Tibial nerve (tissue), 4 donors: Measurements from ENCODE around the gene TPM1. TPM values are rescaled to one million over a fixed set of nuclear protein-coding genes. Genes with fewer than 3 reads are reported as not detected.

Experiments
- DNase-seq, 2 donors: peaks; one replicate each; pipeline ENCODE4 v3.0.0-alpha.2; 2019; ENCODE audit warnings: low spot score in 2 of 2
- H3K27ac ChIP-seq, 4 donors: fragments of 200-600 bp; sonication (generic) in 3 of 4; one replicate each; pipeline ENCODE4 v1.5.1; 2017 to 2019; ENCODE audit warnings: mild to moderate bottlenecking in 1 of 4
- H3K27me3 ChIP-seq, 2 donors: fragments of 200-600 bp; sonication (generic) in 1 of 2; one replicate each; pipeline versions ENCODE4 v1.5.1 to v1.6.0; 2017 to 2019
- H3K36me3 ChIP-seq, 3 donors: fragments of 200-600 bp; sonication (generic); one replicate each; pipeline ENCODE4 v1.5.1; 2018 to 2019
- H3K4me1 ChIP-seq, 4 donors: fragments of 200-600 bp; sonication (generic) in 3 of 4; one replicate each; pipeline ENCODE4 v1.5.1; 2017 to 2019
- H3K4me3 ChIP-seq, 4 donors: fragments of 200-600 bp; sonication (generic) in 3 of 4; one replicate each; pipeline ENCODE4 v1.5.1; 2017 to 2019; ENCODE audit warnings: mild to moderate bottlenecking in 1 of 4, moderate library complexity in 1 of 4
- H3K9me3 ChIP-seq, 4 donors: fragments of 200-600 bp; sonication (generic) in 3 of 4; one replicate each; pipeline ENCODE4 v1.5.1; 2017 to 2019
- EP300 ChIP-seq, 2 donors: sonication (generic); formaldehyde crosslinking; IDR thresholded peaks; one replicate each; pipeline ENCODE4 v1.6.1; 2017; ENCODE audit warnings: antibody characterized with exemption in 2 of 2, mild to moderate bottlenecking in 1 of 2
- POLR2A ChIP-seq, 2 donors: fragments of 450-650 bp; IDR thresholded peaks; one replicate each; pipeline ENCODE4 v1.6.1; 2017; ENCODE audit warnings: antibody characterized with exemption in 2 of 2, mild to moderate bottlenecking in 2 of 2, moderate library complexity in 2 of 2
- whole genome bisulfite sequencing, 2 donors: methylation state at CpG; one replicate each; pipeline ENCODE4 v1.1.5; 2018; 5-methylcytosine and 5-hydroxymethylcytosine counted together
- total RNA-seq, 4 donors: library from RNA; depleted of rRNA; stranded (reverse); fragments of >200 nt; gene quantifications; one replicate each; pipeline ENCODE4 v1.1.0, GENCODE V29; 2016
- TF ChIP-seq, protein P1 (sequence below), 5 experiments: fragments of 200-600 bp in 3 of 5; fragments of 450-650 bp in 2 of 5; sonication (generic) in 3 of 5; IDR thresholded peaks; one replicate each; pipeline ENCODE4 v1.5.1; 2016 to 2019; ENCODE audit warnings: antibody characterized with exemption in 5 of 5, mild to moderate bottlenecking in 3 of 5, moderate library complexity in 2 of 5

Gene TPM1
- total RNA-seq, 4 donors from 2014 or later: 311 to 468 (median 366) TPM

DNA sequence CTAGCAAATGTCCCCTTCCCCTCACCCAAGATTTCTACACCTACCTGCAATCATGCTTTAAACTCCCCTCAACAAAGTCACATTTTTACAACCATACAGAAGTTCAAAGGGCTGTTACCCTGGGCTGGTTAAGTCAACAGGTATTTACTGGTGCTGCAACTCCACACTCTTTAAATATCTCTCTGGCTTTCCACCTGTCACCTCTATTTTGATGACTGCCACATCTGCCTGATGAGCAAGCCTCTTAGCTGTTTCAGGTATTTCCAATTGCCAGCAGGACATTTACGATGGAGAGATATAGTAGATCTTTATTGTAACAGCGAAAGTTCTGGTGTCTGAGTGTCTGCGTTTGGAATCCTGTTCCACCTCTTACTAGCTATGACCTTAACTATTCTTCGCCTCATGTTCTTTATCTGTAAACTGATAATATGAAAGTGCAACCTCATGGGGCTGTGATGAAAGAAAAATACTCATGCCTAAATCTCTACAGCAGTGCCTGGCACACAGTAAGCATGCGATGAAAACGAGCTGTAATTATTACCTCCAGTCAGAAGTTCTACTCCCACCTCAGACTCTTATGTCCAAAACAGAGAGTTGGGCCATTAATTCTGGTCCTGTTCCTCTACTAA is 44.2 kb upstream of the TPM1 start:
- H3K27me3 ChIP-seq: no peaks in the 10 kb centered on the region
- H3K27ac ChIP-seq: no peak overlapping the region
- DNase-seq: no peak
- WGBS, 2 donors: 92 to 93% methylated on average over 6 of the region's 6 CpGs
- no peaks in the 10 kb centered on the region for H3K9me3 ChIP-seq
- TF ChIP-seq EP300 (IDR thresholded peaks at IDR 0.05) (no peak), POLR2A (IDR thresholded peaks at IDR 0.05) (no peak)
- TF ChIP-seq, protein P1, sequence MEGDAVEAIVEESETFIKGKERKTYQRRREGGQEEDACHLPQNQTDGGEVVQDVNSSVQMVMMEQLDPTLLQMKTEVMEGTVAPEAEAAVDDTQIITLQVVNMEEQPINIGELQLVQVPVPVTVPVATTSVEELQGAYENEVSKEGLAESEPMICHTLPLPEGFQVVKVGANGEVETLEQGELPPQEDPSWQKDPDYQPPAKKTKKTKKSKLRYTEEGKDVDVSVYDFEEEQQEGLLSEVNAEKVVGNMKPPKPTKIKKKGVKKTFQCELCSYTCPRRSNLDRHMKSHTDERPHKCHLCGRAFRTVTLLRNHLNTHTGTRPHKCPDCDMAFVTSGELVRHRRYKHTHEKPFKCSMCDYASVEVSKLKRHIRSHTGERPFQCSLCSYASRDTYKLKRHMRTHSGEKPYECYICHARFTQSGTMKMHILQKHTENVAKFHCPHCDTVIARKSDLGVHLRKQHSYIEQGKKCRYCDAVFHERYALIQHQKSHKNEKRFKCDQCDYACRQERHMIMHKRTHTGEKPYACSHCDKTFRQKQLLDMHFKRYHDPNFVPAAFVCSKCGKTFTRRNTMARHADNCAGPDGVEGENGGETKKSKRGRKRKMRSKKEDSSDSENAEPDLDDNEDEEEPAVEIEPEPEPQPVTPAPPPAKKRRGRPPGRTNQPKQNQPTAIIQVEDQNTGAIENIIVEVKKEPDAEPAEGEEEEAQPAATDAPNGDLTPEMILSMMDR (IDR thresholded peaks at IDR 0.05): no peak
- H3K4me1 ChIP-seq: no peaks in the 10 kb centered on the region
- no peaks in the 10 kb centered on the region for H3K36me3 ChIP-seq
- H3K4me3 ChIP-seq: no peak overlapping the region

- H3K4me1 ChIP-seq: no peaks in the 10 kb centered on the region
- no peaks in the 10 kb centered on the region for H3K27me3 ChIP-seq
- H3K36me3 ChIP-seq: no peaks in the 10 kb centered on the region
- H3K9me3 ChIP-seq: no peaks in the 10 kb centered on the region
- no peak for DNase-seq
- no peak overlapping the region for H3K27ac ChIP-seq
- no peak overlapping the region for H3K4me3 ChIP-seq
- 94 to 96% methylated on average over 4 of the region's 4 CpGs for WGBS, 2 donors
- TF ChIP-seq POLR2A (IDR thresholded peaks at IDR 0.05): no peak
- TF ChIP-seq, protein P1 (IDR thresholded peaks at IDR 0.05): no peak
- TF ChIP-seq EP300 (IDR thresholded peaks at IDR 0.05): no peak
Observed at GRCh38 chr15:62999178-62999577, 43.4 kb upstream of the TPM1 start.

DNA sequence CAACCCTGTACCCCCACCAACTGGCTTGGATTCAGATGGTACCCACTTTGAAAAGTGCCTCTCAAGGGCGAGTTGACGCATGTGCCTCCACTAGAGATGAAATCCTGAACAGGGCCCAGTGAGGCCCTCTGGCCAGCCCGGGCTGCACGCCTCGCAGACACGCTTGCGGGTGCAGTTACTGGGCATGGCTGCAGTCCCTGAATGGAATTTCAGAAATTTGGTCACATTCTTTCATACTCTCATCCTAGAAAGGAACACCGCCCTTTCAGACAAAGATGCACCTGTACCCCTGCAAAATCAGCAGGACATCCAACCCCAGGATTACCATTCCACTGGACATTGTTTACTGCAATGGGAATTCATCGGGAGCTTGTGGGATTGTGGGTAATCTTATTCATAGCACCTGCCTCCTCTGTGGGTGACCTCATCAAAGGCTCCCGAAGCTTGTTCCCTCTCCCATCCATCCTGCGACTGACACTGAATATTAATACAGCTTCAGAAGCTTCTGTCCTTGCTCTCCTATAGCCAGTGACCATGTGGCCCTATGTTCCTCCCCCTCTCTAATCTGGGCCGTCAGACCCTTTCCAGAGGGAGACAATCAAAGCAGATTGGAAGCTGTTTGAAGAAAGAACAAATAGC is 42.5 kb upstream of the TPM1 start:
- Histone ChIP-seq H3K4me1 (no peaks in the 10 kb centered on the region), H3K4me3 (no peak overlapping the region), H3K9me3 (no peaks in the 10 kb centered on the region), H3K27me3 (no peaks in the 10 kb centered on the region), H3K36me3 (no peaks in the 10 kb centered on the region), H3K27ac (no peak overlapping the region)
- TF ChIP-seq EP300 (IDR thresholded peaks at IDR 0.05) (no peak), POLR2A (IDR thresholded peaks at IDR 0.05) (no peak)
- TF ChIP-seq, protein P1 (IDR thresholded peaks at IDR 0.05): no peak
- 84% methylated on average over 12 of the region's 12 CpGs for WGBS, 2 donors
- no peak for DNase-seq

DNA sequence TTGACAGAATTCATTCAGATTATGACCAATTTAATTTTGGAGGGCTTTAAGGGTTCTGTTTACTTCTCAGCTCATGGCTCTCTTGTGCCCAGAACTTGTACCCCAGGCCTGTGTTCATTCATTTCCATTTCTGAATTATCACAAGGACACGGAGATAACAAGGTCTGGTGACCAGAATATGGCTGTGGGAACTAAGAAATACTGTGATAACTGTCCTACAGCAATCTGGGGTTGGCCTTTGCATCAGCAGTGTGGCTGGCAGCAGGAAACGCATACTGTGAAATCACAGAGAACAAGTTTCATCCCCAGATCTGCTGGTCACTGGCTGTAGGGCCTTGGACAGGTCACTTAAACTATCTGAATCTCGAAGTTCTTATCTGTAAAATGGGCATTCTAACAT is 41.8 kb upstream of the TPM1 start:
- 82 to 86% methylated on average over 3 of the region's 3 CpGs for WGBS, 2 donors
- Histone ChIP-seq H3K4me3 (no peak overlapping the region), H3K27ac (no peak overlapping the region), H3K36me3 (no peaks in the 10 kb centered on the region), H3K9me3 (no peaks in the 10 kb centered on the region), H3K4me1 (no peaks in the 10 kb centered on the region), H3K27me3 (no peaks in the 10 kb centered on the region)
- TF ChIP-seq, protein P1 (IDR thresholded peaks at IDR 0.05): no peak
- no peak for DNase-seq

GRCh38 chr15:63004211-63004610 is 38.3 kb upstream of the TPM1 start:
- no peaks in the 10 kb centered on the region for H3K9me3 ChIP-seq

More at GRCh38 chr15:63004211-63004610, 38.3 kb upstream of the TPM1 start:
- no peaks in the 10 kb centered on the region for H3K4me1 ChIP-seq
- H3K36me3 ChIP-seq: no peaks in the 10 kb centered on the region
- H3K27ac ChIP-seq: no peak overlapping the region
- no peaks in the 10 kb centered on the region for H3K27me3 ChIP-seq
- WGBS, 2 donors: 93 to 97% methylated on average over 2 of the region's 2 CpGs
- no peak overlapping the region for H3K4me3 ChIP-seq
- no peak for DNase-seq
- TF ChIP-seq EP300 (IDR thresholded peaks at IDR 0.05) (no peak), POLR2A (IDR thresholded peaks at IDR 0.05) (no peak)
- TF ChIP-seq, protein P1 (IDR thresholded peaks at IDR 0.05): no peak
